Effector memory CD8-positive, alpha-beta T cell (primary cell): ENCODE measurements around the gene PSEN1.
"Not testable (repeated sequence)": the region's sequence is repeated elsewhere in the genome, so short reads cannot be mapped to it uniquely, and the experiment has no call there.

ENCODE experiments used
- ATAC-seq: fragments of 150-1000 bp; cut with Tn5 transposase; replicated peaks from 2 replicates; pipeline ENCODE4 v1.10.0; 2021; ENCODE audit warnings: mild to moderate bottlenecking, moderate library complexity
- DNase-seq, 3 experiments: peaks; one replicate each; pipeline ENCODE4 v3.0.0; 2021
- H3K27ac Mint-ChIP-seq, 2 donors: one replicate each; pipeline ENCODE4 v1.8.0; 2022; ENCODE audit warnings: mild to moderate bottlenecking in 2 of 2, mixed read lengths in 2 of 2, moderate library complexity in 2 of 2
- H3K27me3 Mint-ChIP-seq, 2 donors: one replicate each; pipeline ENCODE4 v1.8.0; 2022; ENCODE audit warnings: mixed read lengths in 2 of 2
- H3K36me3 Mint-ChIP-seq: one replicate; pipeline ENCODE4 v1.8.0; 2022; ENCODE audit warnings: mild to moderate bottlenecking, moderate library complexity, mixed read lengths; ENCODE audit not compliant: insufficient read depth
- H3K4me1 Mint-ChIP-seq, 2 donors: one replicate each; pipeline ENCODE4 v1.8.0; 2022; ENCODE audit warnings: low read depth in 2 of 2, mixed read lengths in 2 of 2
- H3K4me3 Mint-ChIP-seq, 2 donors: one replicate each; pipeline ENCODE4 v1.8.0; 2022; ENCODE audit warnings: mild to moderate bottlenecking in 2 of 2, mixed read lengths in 2 of 2, moderate library complexity in 2 of 2
- H3K9me3 Mint-ChIP-seq, 2 donors: one replicate each; pipeline ENCODE4 v1.8.0; 2022; ENCODE audit warnings: mixed read lengths in 2 of 2

The PSEN1 gene

DNA sequence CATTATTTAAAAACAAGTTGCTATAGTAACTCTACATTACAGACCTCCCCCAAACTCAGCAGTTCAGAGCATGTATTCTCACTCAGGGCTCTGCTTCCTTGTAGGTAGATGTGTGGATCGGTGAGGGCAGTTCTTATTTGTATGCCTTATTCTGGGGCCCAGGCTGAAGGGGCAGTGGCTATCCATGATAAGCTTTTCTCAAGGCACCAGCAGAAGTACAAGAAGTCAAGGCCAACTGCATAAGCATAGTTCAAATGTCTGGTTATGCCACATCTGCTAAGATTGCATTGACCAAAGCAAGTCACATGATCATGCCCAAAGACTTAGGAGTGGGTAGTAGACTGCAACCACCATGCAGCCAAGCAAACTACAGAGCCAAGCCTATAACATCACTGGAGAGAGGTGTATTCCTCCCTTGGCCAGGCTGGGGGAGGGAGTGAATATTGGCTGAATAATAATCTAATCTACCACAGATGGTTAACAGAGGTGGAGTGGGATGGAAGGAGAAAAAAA lies 4.6 kb downstream of the PSEN1 start:
- H3K4me3 Mint-ChIP-seq: no peak overlapping the region
- peak overlapping the region; percentile 6 to 59 for H3K27ac Mint-ChIP-seq

DNA sequence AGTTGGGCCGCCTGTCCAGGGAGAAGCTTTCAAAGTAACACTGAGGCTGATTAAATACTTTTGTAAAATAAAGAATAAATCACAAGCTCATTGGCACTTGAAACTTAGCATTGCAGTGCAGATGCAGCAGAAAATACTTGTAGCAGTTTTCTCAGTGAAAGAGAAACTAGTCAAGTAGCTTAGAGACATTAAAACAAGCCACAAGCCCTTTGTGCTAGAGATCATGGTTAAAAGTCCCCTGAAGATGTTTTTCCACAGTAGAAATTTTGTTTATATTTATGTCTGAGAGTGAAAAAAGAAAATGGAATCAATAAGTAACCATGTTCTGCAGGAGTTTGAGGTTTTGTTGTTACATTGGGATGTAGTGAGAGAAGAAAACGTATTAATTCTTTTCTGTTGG lies 5.9 kb downstream of the PSEN1 start:
- DNase-seq (no peak), ATAC-seq (no peak)
- Mint-ChIP-seq H3K4me3 (no peak overlapping the region), H3K27me3 (no peaks in the 10 kb centered on the region), H3K27ac (peak overlapping the region; percentile 27 to 44), H3K9me3 (no peaks in the 10 kb centered on the region), H3K4me1 (peaks cover 16 to 32% of the 10 kb centered on the region in 2 donors), H3K36me3 (peaks cover 10% of the 10 kb centered on the region)

More for the DNA sequence above, 4.6 kb downstream of the PSEN1 start:
- DNase-seq (no peak), ATAC-seq (no peak)
- no peaks in the 10 kb centered on the region for H3K9me3 Mint-ChIP-seq
- peaks cover 26 to 43% of the 10 kb centered on the region in 2 donors for H3K4me1 Mint-ChIP-seq
- no peaks in the 10 kb centered on the region for H3K27me3 Mint-ChIP-seq
- peaks cover 18% of the 10 kb centered on the region for H3K36me3 Mint-ChIP-seq

DNA sequence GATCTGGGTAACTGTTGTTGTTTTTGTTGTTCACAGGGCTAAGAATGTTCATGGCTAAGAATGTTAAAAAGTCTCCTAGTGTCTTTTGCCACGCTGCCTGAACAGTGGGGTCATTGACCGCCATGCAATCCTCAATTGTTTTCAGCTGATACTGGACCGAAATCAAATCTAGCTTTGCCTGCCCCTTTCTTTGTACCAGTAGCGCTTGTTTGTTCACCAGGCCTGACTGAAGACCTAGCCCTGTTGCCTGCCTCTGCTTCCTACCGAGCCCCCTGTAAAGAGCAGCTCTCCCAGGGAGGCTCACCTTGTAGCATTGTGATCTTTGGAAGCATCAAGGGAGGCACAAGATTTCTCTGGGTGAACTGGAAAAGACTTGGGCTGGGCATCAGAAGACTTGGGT lies 6.7 kb downstream of the PSEN1 start:
- H3K27me3 Mint-ChIP-seq: no peaks in the 10 kb centered on the region
- ATAC-seq (no peak), DNase-seq (no peak)
- no peaks in the 10 kb centered on the region for H3K9me3 Mint-ChIP-seq
- peak overlapping the region; percentile 27 to 44 for H3K27ac Mint-ChIP-seq
- H3K4me3 Mint-ChIP-seq: no peak overlapping the region
- H3K4me1 Mint-ChIP-seq: peaks cover 12 to 27% of the 10 kb centered on the region in 2 donors
- H3K36me3 Mint-ChIP-seq: peaks cover 7% of the 10 kb centered on the region

DNA sequence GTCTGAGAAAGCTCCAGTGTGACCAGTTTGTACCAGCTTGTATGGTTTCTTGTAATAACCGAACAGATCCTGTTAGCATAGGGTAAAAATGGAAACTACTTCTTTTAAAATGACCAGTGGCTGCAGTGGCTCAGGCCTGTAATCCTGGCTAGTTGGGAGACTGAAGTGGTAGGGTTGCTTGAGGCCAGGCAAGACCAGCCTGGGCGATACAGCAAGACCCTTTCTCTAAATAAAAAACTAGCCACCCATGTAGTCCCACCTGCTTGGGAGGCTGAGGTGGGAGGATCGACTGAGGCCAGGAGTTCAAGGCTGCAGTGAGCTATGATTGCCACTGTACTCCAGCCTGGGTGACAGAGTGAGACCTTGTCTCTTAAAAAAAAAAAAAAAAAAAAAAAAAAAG lies 7.3 kb downstream of the PSEN1 start:
- H3K27me3 Mint-ChIP-seq: no peaks in the 10 kb centered on the region
- no peak for DNase-seq
- peak overlapping the region; percentile 27 to 44 for H3K27ac Mint-ChIP-seq
- peaks cover 12 to 27% of the 10 kb centered on the region in 2 donors for H3K4me1 Mint-ChIP-seq
- H3K9me3 Mint-ChIP-seq: no peaks in the 10 kb centered on the region
- no peak for ATAC-seq
- no peak overlapping the region for H3K4me3 Mint-ChIP-seq
- H3K36me3 Mint-ChIP-seq: peaks cover 12% of the 10 kb centered on the region

DNA sequence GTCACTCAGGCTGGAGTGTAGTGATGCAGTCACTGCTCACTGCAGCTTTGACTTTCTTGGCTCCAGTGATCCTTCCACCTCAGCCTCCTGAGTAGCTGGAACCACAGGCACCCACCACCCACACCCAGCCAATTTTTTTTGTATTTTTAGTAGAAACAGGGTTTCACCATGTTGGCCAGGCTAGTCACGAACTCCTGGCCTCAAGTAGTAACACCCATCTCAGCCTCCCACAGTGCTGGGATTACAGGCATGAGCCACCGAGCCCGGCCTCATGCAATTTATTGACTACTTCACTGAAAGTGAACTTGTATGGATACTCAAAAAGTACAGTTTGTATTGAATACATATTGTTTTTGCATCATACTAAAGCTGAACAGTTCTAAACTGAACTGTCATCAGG lies 9.1 kb downstream of the PSEN1 start:
- Mint-ChIP-seq H3K27ac (peak overlapping the region in 1 of 2 donors; percentile 26), H3K36me3 (peaks cover 22% of the 10 kb centered on the region), H3K9me3 (no peaks in the 10 kb centered on the region), H3K4me1 (peaks cover 12 to 27% of the 10 kb centered on the region in 2 donors), H3K27me3 (no peaks in the 10 kb centered on the region), H3K4me3 (no peak overlapping the region)
- DNase-seq: no peak
- ATAC-seq: no peak

DNA sequence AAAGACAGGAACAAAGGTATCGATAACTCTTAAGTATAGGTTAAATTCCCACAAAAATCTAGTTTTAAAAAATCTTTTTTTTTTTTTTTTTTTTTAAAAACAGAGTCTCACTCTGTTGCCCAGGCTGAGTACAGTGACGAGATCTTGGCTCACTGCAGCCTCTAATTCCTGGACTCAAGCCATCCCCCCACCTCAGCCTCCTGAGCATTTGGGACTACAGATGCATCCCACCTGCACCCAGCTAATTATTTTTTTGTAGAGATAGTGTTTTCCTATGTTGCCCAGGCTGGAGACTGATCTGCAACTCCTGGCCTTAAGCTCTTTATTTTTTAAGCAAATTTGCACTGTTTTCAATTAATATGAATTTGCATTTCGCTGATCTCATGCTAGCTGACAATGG lies 9.8 kb downstream of the PSEN1 start:
- DNase-seq (no peak), ATAC-seq (no peak)
- Mint-ChIP-seq H3K36me3 (peaks cover 27% of the 10 kb centered on the region), H3K4me3 (no peak overlapping the region), H3K4me1 (peaks cover 7 to 21% of the 10 kb centered on the region in 2 donors), H3K9me3 (no peaks in the 10 kb centered on the region), H3K27me3 (no peaks in the 10 kb centered on the region), H3K27ac (peak overlapping the region; percentile 5 to 66)

DNA sequence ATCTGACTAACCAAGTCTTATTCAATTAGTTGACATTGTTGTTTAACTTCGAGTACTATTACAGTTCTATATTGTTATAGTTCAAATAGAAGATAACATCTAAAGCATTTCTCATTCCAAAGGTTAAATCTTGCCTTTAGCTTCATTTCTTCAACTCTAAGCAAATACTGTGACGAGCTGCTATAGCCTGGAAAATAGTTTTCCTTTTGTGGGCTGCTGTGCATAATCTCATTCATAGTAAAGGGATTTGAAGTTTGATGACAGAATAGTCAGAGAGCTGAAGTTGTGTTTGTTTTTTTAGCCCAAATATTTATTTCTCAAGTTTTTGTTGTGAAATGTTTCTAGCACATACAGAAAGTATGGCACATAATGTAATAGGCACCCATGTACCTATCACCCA lies 13.4 kb downstream of the PSEN1 start:
- H3K4me3 Mint-ChIP-seq: no peak overlapping the region
- DNase-seq (no peak), ATAC-seq (no peak)
- no peaks in the 10 kb centered on the region for H3K9me3 Mint-ChIP-seq
- no peaks in the 10 kb centered on the region for H3K27me3 Mint-ChIP-seq
- peaks cover 3 to 4% of the 10 kb centered on the region in 2 donors for H3K4me1 Mint-ChIP-seq
- peaks cover 49% of the 10 kb centered on the region for H3K36me3 Mint-ChIP-seq
- H3K27ac Mint-ChIP-seq: peak overlapping the region in 1 of 2 donors; percentile 31

DNA sequence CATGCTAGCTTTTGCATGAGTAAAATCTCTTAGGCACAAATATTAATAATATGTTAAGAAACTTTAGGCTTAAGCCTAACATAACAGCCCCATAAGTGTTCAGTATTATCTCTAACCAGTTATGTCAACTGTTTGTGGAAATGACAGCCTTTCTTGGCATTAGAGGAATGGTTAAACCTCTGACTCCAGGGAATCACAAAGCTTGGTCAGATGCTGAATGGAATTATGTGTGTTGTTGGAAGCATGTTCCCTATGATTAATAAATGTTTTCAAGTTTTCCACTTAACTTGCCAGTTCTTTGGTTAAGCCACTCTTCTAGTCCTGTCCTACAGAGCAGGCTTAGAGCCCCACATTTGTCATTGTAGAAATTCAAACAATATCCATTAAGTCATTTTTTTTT lies 17.0 kb downstream of the PSEN1 start:
- Mint-ChIP-seq H3K4me3 (no peak overlapping the region), H3K36me3 (peaks cover 59% of the 10 kb centered on the region), H3K4me1 (no peaks in the 10 kb centered on the region), H3K9me3 (no peaks in the 10 kb centered on the region), H3K27ac (no peak overlapping the region), H3K27me3 (no peaks in the 10 kb centered on the region)
- ATAC-seq (no peak), DNase-seq (no peak)

DNA sequence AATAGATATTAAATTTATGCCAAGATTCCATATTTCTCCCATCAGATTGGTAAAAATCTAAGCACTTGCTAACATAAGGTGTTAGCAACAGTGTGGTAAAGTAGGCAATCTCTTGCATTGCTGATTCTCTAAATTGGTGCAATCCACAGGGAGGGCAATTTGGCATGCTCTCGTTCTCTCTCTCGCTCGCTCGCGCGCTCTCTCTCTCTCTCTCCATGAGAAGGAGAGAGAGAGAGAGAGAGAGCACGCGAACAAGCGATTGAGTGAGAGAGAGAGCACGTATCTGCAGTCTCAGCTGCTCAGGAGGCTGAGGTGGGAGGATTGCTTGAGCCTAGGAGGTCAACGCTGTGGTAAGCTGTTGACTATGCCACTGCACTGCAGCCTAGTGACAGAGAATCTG lies 25.9 kb downstream of the PSEN1 start:
- H3K27ac Mint-ChIP-seq: no peak overlapping the region

DNA sequence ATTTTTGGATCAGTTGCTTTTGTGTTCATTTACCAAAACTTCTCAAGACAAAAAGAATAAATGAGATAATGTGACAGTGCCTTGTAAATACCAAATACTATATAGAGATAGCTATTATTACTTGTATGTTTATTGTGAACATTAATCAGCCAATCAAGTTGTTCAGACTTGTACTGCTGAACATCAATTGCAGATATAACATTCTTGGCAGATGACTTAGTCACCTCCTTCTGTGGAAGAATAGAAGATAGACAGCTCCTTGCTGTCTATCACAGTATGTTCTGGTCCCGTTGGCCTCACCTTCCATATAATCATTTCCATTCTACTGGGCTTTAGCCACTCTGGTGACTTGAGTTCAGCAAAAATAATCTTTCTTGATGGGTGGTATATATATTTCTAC lies 30.1 kb downstream of the PSEN1 start:
- Mint-ChIP-seq H3K9me3 (no peaks in the 10 kb centered on the region), H3K4me1 (no peaks in the 10 kb centered on the region), H3K27me3 (no peaks in the 10 kb centered on the region), H3K4me3 (no peak overlapping the region), H3K27ac (peak overlapping the region in 1 of 2 donors; percentile 57), H3K36me3 (peaks cover 50% of the 10 kb centered on the region)
- no peak for ATAC-seq
- no peak for DNase-seq

More for the DNA sequence above, 25.9 kb downstream of the PSEN1 start:
- Mint-ChIP-seq H3K27me3 (no peaks in the 10 kb centered on the region), H3K4me1 (peaks cover 2 to 5% of the 10 kb centered on the region in 2 donors), H3K4me3 (no peak overlapping the region), H3K36me3 (peaks cover 56% of the 10 kb centered on the region), H3K9me3 (no peaks in the 10 kb centered on the region)
- ATAC-seq (no peak), DNase-seq (no peak)

DNA sequence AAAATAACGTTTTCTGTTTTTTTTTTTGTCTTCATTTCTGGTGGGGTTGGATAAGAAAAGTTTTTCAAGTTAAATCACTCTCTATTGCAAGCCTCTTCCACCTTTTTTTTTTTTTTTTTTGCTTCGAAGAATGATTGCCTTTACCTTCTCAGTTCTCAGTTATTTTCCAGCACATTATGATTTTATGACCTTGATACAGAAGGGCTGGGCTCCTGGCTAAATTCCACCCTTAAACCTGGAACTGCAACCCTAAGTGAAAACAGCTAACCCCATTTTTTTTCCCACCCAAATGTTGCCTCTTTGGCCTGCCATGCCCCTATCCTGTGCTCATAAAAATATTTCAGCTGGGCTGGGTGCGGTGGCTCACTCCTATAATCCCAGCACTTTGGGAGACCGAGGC lies 31.4 kb downstream of the PSEN1 start:
- H3K27ac Mint-ChIP-seq: peak overlapping the region in 1 of 2 donors; percentile 49
- H3K9me3 Mint-ChIP-seq: no peaks in the 10 kb centered on the region
- DNase-seq: no peak

DNA sequence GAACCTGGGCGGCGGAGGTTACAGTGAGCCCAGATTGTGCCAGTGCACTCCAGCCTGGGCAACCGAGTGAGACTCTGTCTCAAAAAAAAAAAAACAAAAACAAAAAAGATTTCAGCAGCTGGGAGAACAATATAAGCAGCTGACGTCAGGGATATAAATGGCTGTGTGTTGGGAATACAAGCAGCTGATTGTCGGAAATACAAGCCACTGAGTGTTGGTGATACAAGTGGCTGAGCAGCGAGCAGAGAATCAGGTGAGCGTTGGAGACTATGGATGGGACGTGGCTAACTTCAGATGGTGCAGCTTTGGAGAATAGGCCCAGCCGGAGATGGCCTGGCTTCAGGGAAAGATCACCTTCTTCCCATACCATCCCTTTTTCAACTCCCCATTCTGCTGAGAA lies 32.0 kb downstream of the PSEN1 start:
- Mint-ChIP-seq H3K4me3 (no peak overlapping the region), H3K4me1 (peaks cover 0 to 7% of the 10 kb centered on the region in 2 donors), H3K27ac (peak overlapping the region in 1 of 2 donors; percentile 49), H3K27me3 (no peaks in the 10 kb centered on the region), H3K9me3 (no peaks in the 10 kb centered on the region), H3K36me3 (peaks cover 42% of the 10 kb centered on the region)
- ATAC-seq (no peak), DNase-seq (no peak)

More for the DNA sequence above, 31.4 kb downstream of the PSEN1 start:
- H3K36me3 Mint-ChIP-seq: peaks cover 42% of the 10 kb centered on the region
- H3K4me3 Mint-ChIP-seq: no peak overlapping the region
- H3K4me1 Mint-ChIP-seq: peaks cover 0 to 1% of the 10 kb centered on the region in 2 donors
- no peaks in the 10 kb centered on the region for H3K27me3 Mint-ChIP-seq
- no peak for ATAC-seq

DNA sequence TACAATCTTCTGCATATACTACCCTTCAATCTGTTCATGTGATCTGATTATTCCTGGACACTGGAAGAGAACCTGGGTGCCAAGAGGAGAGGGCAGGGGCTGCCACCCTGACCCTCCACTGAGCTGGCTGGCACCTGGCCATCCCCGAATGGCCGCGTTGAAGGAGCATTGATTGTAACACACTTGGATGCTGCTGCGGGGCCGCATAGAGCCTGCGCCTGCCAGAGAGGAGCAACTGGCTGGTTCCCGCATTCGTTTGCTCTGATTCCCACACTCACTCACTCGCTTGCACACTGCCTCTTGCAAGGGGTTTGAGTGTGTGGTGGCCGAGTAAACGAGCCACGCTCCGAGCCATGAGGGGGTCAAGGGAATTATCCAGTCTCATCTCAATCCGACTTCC lies 32.4 kb downstream of the PSEN1 start:
- Mint-ChIP-seq H3K4me1 (peaks cover 0 to 7% of the 10 kb centered on the region in 2 donors), H3K27me3 (no peaks in the 10 kb centered on the region), H3K27ac (peak overlapping the region in 1 of 2 donors; percentile 39), H3K9me3 (no peaks in the 10 kb centered on the region), H3K36me3 (peaks cover 42% of the 10 kb centered on the region), H3K4me3 (no peak overlapping the region)
- ATAC-seq (no peak), DNase-seq (no peak)

DNA sequence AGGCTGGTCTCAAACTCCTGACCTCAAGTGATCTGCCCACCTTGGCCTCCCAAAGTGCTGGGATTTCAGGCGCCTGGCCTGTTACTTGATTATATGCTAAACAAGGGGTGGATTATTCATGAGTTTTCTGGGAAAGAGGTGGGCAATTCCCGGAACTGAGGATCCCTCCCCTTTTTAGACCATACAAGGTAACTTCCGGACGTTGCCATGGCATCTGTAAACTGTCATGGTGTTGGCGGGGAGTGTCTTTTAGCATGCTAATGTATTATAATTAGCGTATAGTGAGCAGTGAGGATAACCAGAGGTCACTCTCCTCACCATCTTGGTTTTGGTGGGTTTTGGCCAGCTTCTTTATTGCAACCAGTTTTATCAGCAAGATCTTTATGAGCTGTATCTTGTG lies 33.5 kb downstream of the PSEN1 start:
- H3K27ac Mint-ChIP-seq: peak overlapping the region in 1 of 2 donors; percentile 19
- not testable (repeated sequence) for H3K9me3 Mint-ChIP-seq, ATAC-seq, H3K27me3 Mint-ChIP-seq, H3K4me1 Mint-ChIP-seq, H3K4me3 Mint-ChIP-seq, DNase-seq
- peaks cover 51% of the 10 kb centered on the region for H3K36me3 Mint-ChIP-seq
